ENCODE measurements around the gene QRFP. TPM values are rescaled to one million over a fixed set of nuclear protein-coding genes. Genes with fewer than 3 reads are reported as not detected.

Gene QRFP
- total RNA-seq, 2 donors from 2014 or later: not detected

- Mint-ChIP-seq H3K27me3 (ENCODE audit: insufficient read depth) (no peaks in the 10 kb centered on the region), H3K4me1 (peaks cover 15% of the 10 kb centered on the region), H3K9me3 (no peaks in the 10 kb centered on the region), H3K4me3 (no peak overlapping the region), H3K27ac (no peak overlapping the region), H3K36me3 (ENCODE audit: low read depth) (peaks cover 56% of the 10 kb centered on the region)
- Histone ChIP-seq H3K36me3 (ENCODE audit: control insufficient read depth, insufficient read depth, low read length) (peaks cover 32% of the 10 kb centered on the region), H3K9ac (ENCODE audit: extremely low read depth, low read length, poor library complexity, severe bottlenecking) (no peak overlapping the region), H3K27me3 (ENCODE audit: control insufficient read depth, insufficient read depth, low read length, poor library complexity, severe bottlenecking) (no peaks in the 10 kb centered on the region), H3K4me3 (ENCODE audit: low read length) (no peak overlapping the region), H3K4me1 (ENCODE audit: control insufficient read depth, insufficient read depth, low read length) (peaks cover 10% of the 10 kb centered on the region), H3K27ac (ENCODE audit: low read depth, low read length) (no peak overlapping the region), H3K9me3 (ENCODE audit: control insufficient read depth, low read length) (no peaks in the 10 kb centered on the region)
- WGBS, 2 experiments (ENCODE audit: insufficient coverage in 1 of 2, insufficient read length in 1 of 2): 94 to 95% methylated on average over 16 to 22 of the region's 22 CpGs
- peak; percentile 38 for DNase-seq
- TF ChIP-seq CTCF (conservative IDR thresholded peaks at IDR 0.05): no peak
These were observed 8.3 kb downstream of the QRFP start for GRCh38 chr9:130888146-130888885.

GRCh38 chr9:130887494-130888144 lies 9.0 kb downstream of the QRFP start:
- Histone ChIP-seq H3K9ac (ENCODE audit: extremely low read depth, low read length, poor library complexity, severe bottlenecking) (no peak overlapping the region), H3K27me3 (ENCODE audit: control insufficient read depth, insufficient read depth, low read length, poor library complexity, severe bottlenecking) (no peaks in the 10 kb centered on the region), H3K4me3 (ENCODE audit: low read length) (no peak overlapping the region), H3K9me3 (ENCODE audit: control insufficient read depth, low read length) (no peaks in the 10 kb centered on the region), H3K4me1 (ENCODE audit: control insufficient read depth, insufficient read depth, low read length) (peaks cover 12% of the 10 kb centered on the region), H3K36me3 (ENCODE audit: control insufficient read depth, insufficient read depth, low read length) (peaks cover 36% of the 10 kb centered on the region), H3K27ac (ENCODE audit: low read depth, low read length) (no peak overlapping the region)
- Mint-ChIP-seq H3K4me1 (peaks cover 15% of the 10 kb centered on the region), H3K27ac (no peak overlapping the region), H3K36me3 (ENCODE audit: low read depth) (peaks cover 59% of the 10 kb centered on the region), H3K27me3 (ENCODE audit: insufficient read depth) (no peaks in the 10 kb centered on the region), H3K4me3 (no peak overlapping the region), H3K9me3 (no peaks in the 10 kb centered on the region)
- TF ChIP-seq CTCF (conservative IDR thresholded peaks at IDR 0.05): no peak
- DNase-seq: no peak
- 96 to 97% methylated on average over 13 to 25 of the region's 25 CpGs for WGBS, 2 experiments (ENCODE audit: insufficient coverage in 1 of 2, insufficient read length in 1 of 2)

- H3K36me3 ChIP-seq (ENCODE audit: control insufficient read depth, insufficient read depth, low read length): peaks cover 36% of the 10 kb centered on the region
- no peak overlapping the region for H3K9ac ChIP-seq (ENCODE audit: extremely low read depth, low read length, poor library complexity, severe bottlenecking)
- no peak overlapping the region for H3K4me3 Mint-ChIP-seq
- H3K27ac Mint-ChIP-seq: no peak overlapping the region
- peaks cover 15% of the 10 kb centered on the region for H3K4me1 Mint-ChIP-seq
- no peak for TF ChIP-seq CTCF (conservative IDR thresholded peaks at IDR 0.05)
- no peaks in the 10 kb centered on the region for H3K9me3 Mint-ChIP-seq
- H3K27ac ChIP-seq (ENCODE audit: low read depth, low read length): no peak overlapping the region
- no peaks in the 10 kb centered on the region for H3K27me3 ChIP-seq (ENCODE audit: control insufficient read depth, insufficient read depth, low read length, poor library complexity, severe bottlenecking)
- peaks cover 64% of the 10 kb centered on the region for H3K36me3 Mint-ChIP-seq (ENCODE audit: low read depth)
- H3K9me3 ChIP-seq (ENCODE audit: control insufficient read depth, low read length): no peaks in the 10 kb centered on the region
- no peaks in the 10 kb centered on the region for H3K27me3 Mint-ChIP-seq (ENCODE audit: insufficient read depth)
- no peak for DNase-seq
- H3K4me3 ChIP-seq (ENCODE audit: low read length): no peak overlapping the region
- H3K4me1 ChIP-seq (ENCODE audit: control insufficient read depth, insufficient read depth, low read length): peaks cover 12% of the 10 kb centered on the region
- 95 to 97% methylated on average over 23 of the region's 23 CpGs for WGBS, 2 experiments (ENCODE audit: insufficient coverage in 1 of 2, insufficient read length in 1 of 2)
These were observed 9.6 kb downstream of the QRFP start for GRCh38 chr9:130886981-130887380.
